IPS-NIHi11 (cell line): ENCODE results near the gene NSMCE1.

Experiments used
- DNase-seq: peaks from one replicate; pipeline ENCODE4 v3.0.0; 2012; ENCODE audit warnings: mixed read lengths, low spot score

NSMCE1 gene

GRCh38 chr16:27243725-27244362 lies 24.7 kb downstream of the NSMCE1 start:
- DNase-seq, result no peak

- peak; percentile 64 for DNase-seq
These were observed 25.5 kb downstream of the NSMCE1 start for GRCh38 chr16:27242868-27243590.

GRCh38 chr16:27242398-27242797 lies 26.2 kb downstream of the NSMCE1 start:
- DNase-seq, result no peak

GRCh38 chr16:27241658-27242057 lies 26.9 kb downstream of the NSMCE1 start:
- DNase-seq, result no peak

GRCh38 chr16:27240948-27241531 lies 27.5 kb downstream of the NSMCE1 start:
- no peak for DNase-seq

GRCh38 chr16:27239906-27240655 lies 28.5 kb downstream of the NSMCE1 start:
- no peak for DNase-seq

- DNase-seq, result no peak
These were observed 29.5 kb downstream of the NSMCE1 start for GRCh38 chr16:27239026-27239425.

GRCh38 chr16:27238591-27238990 lies 30.0 kb downstream of the NSMCE1 start:
- DNase-seq, result no peak

GRCh38 chr16:27238016-27238587 lies 30.5 kb downstream of the NSMCE1 start:
- DNase-seq, result no peak

GRCh38 chr16:27237219-27238015 lies 31.2 kb downstream of the NSMCE1 start:
- no peak for DNase-seq

- DNase-seq, result no peak
These were observed 31.8 kb downstream of the NSMCE1 start for GRCh38 chr16:27236635-27237218.

GRCh38 chr16:27235938-27236245 lies 32.7 kb downstream of the NSMCE1 start:
- no peak for DNase-seq

GRCh38 chr16:27235055-27235937 lies 33.3 kb downstream of the NSMCE1 start:
- DNase-seq, result peak; percentile 74

GRCh38 chr16:27234603-27235002 lies 34.0 kb downstream of the NSMCE1 start:
- no peak for DNase-seq

GRCh38 chr16:27234171-27234570 lies 34.4 kb downstream of the NSMCE1 start:
- DNase-seq, result no peak

GRCh38 chr16:27233731-27234130 lies 34.8 kb downstream of the NSMCE1 start:
- DNase-seq, result no peak

- no peak for DNase-seq
These were observed 35.5 kb downstream of the NSMCE1 start for GRCh38 chr16:27232901-27233625.

- no peak for DNase-seq
These were observed 36.3 kb downstream of the NSMCE1 start for GRCh38 chr16:27232061-27232900.

- no peak for DNase-seq
These were observed 36.9 kb downstream of the NSMCE1 start for GRCh38 chr16:27231692-27232060.
